ENCODE measurements around the gene SYT14. TPM values are rescaled to one million over a fixed set of nuclear protein-coding genes. Genes with fewer than 3 reads are reported as not detected.

The SYT14 gene
- total RNA-seq, 1 experiment from 2014 or later = 0.07 TPM

GRCh38 chr1:210117198-210117597, 179.2 kb downstream of the SYT14 start (continued):
- TF ChIP-seq REST (IDR thresholded peaks at IDR 0.05; ENCODE audit: low read depth) (no peak), YY1 (IDR thresholded peaks at IDR 0.05; ENCODE audit: extremely low read depth, insufficient replicate concordance, low read depth, low read length) (no peak)

GRCh38 chr1:210117681-210118170, 179.7 kb downstream of the SYT14 start:
- no peaks in the 10 kb centered on the region for H3K79me2 ChIP-seq (ENCODE audit: insufficient read depth, low read length)
- peaks cover 29% of the 10 kb centered on the region for H3K27me3 ChIP-seq (ENCODE audit: insufficient read depth, low read length)
- H2AFZ ChIP-seq (ENCODE audit: low read depth, low read length, poor library complexity, severe bottlenecking) = no peak overlapping the region
- no peaks in the 10 kb centered on the region for H3K36me3 ChIP-seq (ENCODE audit: control insufficient read depth in 1 of 2, insufficient read depth in 2 of 2, low read length in 2 of 2)
- H4K20me1 ChIP-seq (ENCODE audit: insufficient read depth) = no peaks in the 10 kb centered on the region
- no peaks in the 10 kb centered on the region for H3K9me3 ChIP-seq (ENCODE audit: control insufficient read depth in 1 of 2, insufficient read depth in 1 of 2, low read depth in 1 of 2, low read length in 2 of 2)
- DNase-seq (ENCODE audit: low read depth, low spot score) (no peak), ATAC-seq (no peak)
- no peak overlapping the region for H3K9ac ChIP-seq (ENCODE audit: low read length)
- no peak overlapping the region for H3K4me3 ChIP-seq (replicated peaks in 1 of 2; ENCODE audit: low read depth in 1 of 2, low read length in 2 of 2)
- no TSS peak for BruUV-seq (replicated peaks)
- H3K4me2 ChIP-seq (ENCODE audit: low read length) = no peak overlapping the region
- RAD21 ChIA-PET (ENCODE audit: low non-redundant PET in 1 of 2, low total read pairs in 2 of 2, uncharacterized antibody in 2 of 2, unreplicated experiment in 2 of 2) = no interaction called here
- intact Hi-C loops (cut with micrococcal nuclease) = no loop called here
- CTCF ChIA-PET = no interaction called here
- no peak overlapping the region for H3K27ac ChIP-seq (ENCODE audit: low read depth, low read length)
- TF ChIP-seq ELF1 (IDR thresholded peaks at IDR 0.05; ENCODE audit: borderline replicate concordance, low read depth) (no peak), FOSL1 (IDR thresholded peaks at IDR 0.05; ENCODE audit: low read depth) (no peak), YY1 (IDR thresholded peaks at IDR 0.05; ENCODE audit: extremely low read depth, insufficient replicate concordance, low read depth, low read length) (no peak), EZH2phosphoT487 (IDR thresholded peaks at IDR 0.05; ENCODE audit: borderline replicate concordance) (no peak), CTCF (IDR thresholded peaks at IDR 0.05 in 2 of 3, conservative IDR thresholded peaks at IDR 0.05 in 1 of 3; ENCODE audit: borderline replicate concordance in 1 of 3, insufficient read depth in 1 of 3, low read depth in 2 of 3, low read length in 2 of 3) (no peak), MAX (IDR thresholded peaks at IDR 0.05) (no peak), SRF (IDR thresholded peaks at IDR 0.05; ENCODE audit: low read depth) (no peak)
- POLR2A ChIA-PET = no interaction called here
- H3K9me2 ChIP-seq (ENCODE audit: insufficient read depth) = no peaks in the 10 kb centered on the region
- no peaks in the 10 kb centered on the region for H3K4me1 ChIP-seq (ENCODE audit: control insufficient read depth in 1 of 2, insufficient read depth in 2 of 2, low read length in 2 of 2)

Data from HCT116 (cell line).